IMR-90 (cell line): ENCODE measurements around the gene FAM111A. TPM values are rescaled to one million over a fixed set of nuclear protein-coding genes. Genes with fewer than 3 reads are reported as not detected.

Experiments
- ATAC-seq: fragments of 200-7000 bp; cut with Tn5 transposase; 2 replicates; pipeline ENCODE4 v1.9.1; 2020; ENCODE audit warnings: low read depth, mild to moderate bottlenecking, moderate library complexity
- BruUV-seq: library from RNA; stranded (reverse); fragments of 400-500 nt; replicated peaks from 2 replicates; lab custom pipeline; 2021; lab: Mats Ljungman, UMichigan
- CTCF ChIA-PET: fragments of 300-600 bp; formaldehyde crosslinking; extraction: SDS; loops from one replicate; lab custom pipeline; 2021; ENCODE audit warnings: antibody characterized with exemption; lab: Yijun Ruan, JAX
- POLR2A ChIA-PET: fragments of 300-600 bp; sonication (Branson Sonifier 250); formaldehyde crosslinking; loops from one replicate; lab custom pipeline; 2022; ENCODE audit warnings: antibody characterized with exemption; ENCODE audit not compliant: unreplicated experiment; lab: Charles Lee
- DNase-seq: peaks from one replicate; pipeline ENCODE4 v3.0.0; 2013
- H2AFZ ChIP-seq: replicated peaks from 2 replicates; pipeline ENCODE3; 2013; ENCODE audit warnings: low read length, mild to moderate bottlenecking; ENCODE audit not compliant: poor library complexity
- H2AK5ac ChIP-seq: 2 replicates; pipeline ENCODE4 v1.6.1; 2013; ENCODE audit warnings: low read depth, low read length, inconsistent platforms
- H2AK9ac ChIP-seq: replicated peaks from 2 replicates; pipeline ENCODE3; 2013; ENCODE audit warnings: mild to moderate bottlenecking, low read depth, low read length, moderate library complexity; ENCODE audit not compliant: poor library complexity
- H2BK120ac ChIP-seq: 2 replicates; pipeline ENCODE4 v1.6.1; 2013; ENCODE audit warnings: low read depth, low read length, inconsistent platforms
- H2BK15ac ChIP-seq: 3 replicates; pipeline ENCODE4 v1.6.1; 2013; ENCODE audit warnings: low read depth, low read length, inconsistent platforms
- H2BK20ac ChIP-seq: 2 replicates; pipeline ENCODE4 v1.6.1; 2013; ENCODE audit warnings: low read depth, mild to moderate bottlenecking, inconsistent platforms, low read length, moderate library complexity
- H2BK5ac ChIP-seq: 2 replicates; pipeline ENCODE4 v1.6.1; 2013; ENCODE audit warnings: mild to moderate bottlenecking, low read depth, low read length, inconsistent platforms; ENCODE audit not compliant: poor library complexity, severe bottlenecking
- H3K14ac ChIP-seq: replicated peaks from 2 replicates; pipeline ENCODE4 v1.6.1; 2013; ENCODE audit warnings: low read depth, low read length, inconsistent platforms
- H3K18ac ChIP-seq: 2 replicates; pipeline ENCODE4 v1.6.1; 2013; ENCODE audit warnings: low read depth, low read length, control low read depth
- H3K23ac ChIP-seq: 2 replicates; pipeline ENCODE4 v1.6.1; 2013; ENCODE audit warnings: low read depth, low read length, inconsistent platforms
- H3K27ac ChIP-seq: 2 replicates; pipeline ENCODE4 v1.5.1; 2013; ENCODE audit warnings: mild to moderate bottlenecking, control low read depth, low read length; ENCODE audit not compliant: insufficient read depth
- H3K27me3 ChIP-seq: 2 replicates; pipeline ENCODE4 v1.6.1; 2013; ENCODE audit warnings: low read length; ENCODE audit not compliant: control insufficient read depth, insufficient read depth
- H3K36me3 ChIP-seq: 2 replicates; pipeline ENCODE4 v1.6.1; 2013; ENCODE audit warnings: low read length, mixed read lengths; ENCODE audit not compliant: control insufficient read depth, insufficient read depth
- H3K4ac ChIP-seq: 2 replicates; pipeline ENCODE4 v1.6.1; 2013; ENCODE audit warnings: low read depth, low read length, inconsistent platforms
- H3K4me1 ChIP-seq: 2 replicates; pipeline ENCODE4 v1.6.1; 2013; ENCODE audit warnings: low read length, mixed read lengths; ENCODE audit not compliant: control insufficient read depth, insufficient read depth
- H3K4me2 ChIP-seq: 2 replicates; pipeline ENCODE4 v1.6.1; 2013; ENCODE audit warnings: low read depth, mild to moderate bottlenecking, control low read depth, low read length, moderate library complexity
- H3K4me3 ChIP-seq: 2 replicates; pipeline ENCODE4 v1.5.1; 2013; ENCODE audit warnings: low read depth, mild to moderate bottlenecking, control low read depth, low read length, moderate library complexity; ENCODE audit not compliant: insufficient read depth
- H3K56ac ChIP-seq: 2 replicates; pipeline ENCODE4 v1.6.1; 2013; ENCODE audit warnings: low read length, inconsistent platforms; ENCODE audit not compliant: insufficient read depth; ENCODE audit errors: extremely low read depth
- H3K79me1 ChIP-seq, 2 experiments: 2 replicates each; pipeline ENCODE4 v1.6.1; 2013; ENCODE audit warnings: low read length in 2 of 2, inconsistent platforms in 1 of 2, low read depth in 1 of 2
- H3K9ac ChIP-seq: 2 replicates; pipeline ENCODE4 v1.6.1; 2013; ENCODE audit warnings: low read depth, low read length, control low read depth
- H3K9me1 ChIP-seq: 2 replicates; pipeline ENCODE4 v1.6.1; 2013; ENCODE audit warnings: low read length, inconsistent platforms; ENCODE audit not compliant: insufficient read depth
- H3K9me3 ChIP-seq: 2 replicates; pipeline ENCODE4 v1.6.1; 2013; ENCODE audit warnings: low read length; ENCODE audit not compliant: control insufficient read depth, insufficient read depth
- H4K20me1 ChIP-seq: 2 replicates; pipeline ENCODE4 v1.6.1; 2013; ENCODE audit warnings: low read length, inconsistent platforms; ENCODE audit not compliant: insufficient read depth
- H4K5ac ChIP-seq: 2 replicates; pipeline ENCODE4 v1.6.1; 2013; ENCODE audit warnings: mild to moderate bottlenecking, low read depth, low read length, control low read depth
- H4K8ac ChIP-seq, 2 experiments: 2 replicates each; pipeline ENCODE4 v1.6.1; 2013; ENCODE audit warnings: low read depth in 2 of 2, low read length in 2 of 2, control low read depth in 1 of 2, inconsistent platforms in 1 of 2
- H4K91ac ChIP-seq: 2 replicates; pipeline ENCODE4 v1.6.1; 2013; ENCODE audit warnings: low read depth, low read length, inconsistent platforms; ENCODE audit not compliant: insufficient read depth
- CHD1 ChIP-seq: IDR thresholded peaks from 2 replicates; pipeline ENCODE4 v1.6.1; 2012; ENCODE audit warnings: low read depth, low read length, improper control_type of control experiment
- RAD21 ChIP-seq: IDR thresholded peaks from 2 replicates; pipeline ENCODE4 v1.6.1; 2012; ENCODE audit warnings: low read length, improper control_type of control experiment
- RFX5 ChIP-seq: IDR thresholded peaks from 2 replicates; pipeline ENCODE4 v1.8.0; 2012; ENCODE audit warnings: low read depth, mild to moderate bottlenecking, low read length, moderate library complexity
- WGBS, 2 experiments: methylation state at CpG; one replicate each; pipeline versions ENCODE4 v1.1.5 to v1.1.7; 2013; ENCODE audit warnings: missing lambda C conversion rate in 2 of 2; ENCODE audit not compliant: insufficient read length in 1 of 2; ENCODE audit errors: extremely low coverage in 2 of 2; 5-methylcytosine and 5-hydroxymethylcytosine counted together
- dilution Hi-C: fragments of 300-500 bp; cut with HindIII; formaldehyde crosslinking; loops from one replicate; pipeline ENCODE4 v1.14.3; 2018; ENCODE audit warnings: low sequenced_read_pairs; ENCODE audit not compliant: unreplicated experiment
- in situ Hi-C: fragments of 300-500 bp; cut with MboI; formaldehyde crosslinking; loops from 3 replicates; pipeline ENCODE4 v1.14.3; 2019; ENCODE audit warnings: low sequenced_read_pairs, inconsistent platforms, mixed read lengths
- intact Hi-C: fragments of 100-400 bp; cut with micrococcal nuclease; formaldehyde crosslinking; loops from 2 replicates; pipeline ENCODE4 v1.10.0; 2022
- polyA plus RNA-seq, 3 experiments: library from polyadenylated mRNA; depleted of rRNA; stranded (reverse); fragments of >200 nt; gene quantifications; 2 replicates each; pipeline ENCODE4 v1.2.3, GENCODE V29; 2012; ENCODE audit warnings: low replicate concordance in 1 of 3
- total RNA-seq: library from RNA; depleted of rRNA; stranded (reverse); fragments of >200 nt; gene quantifications from 2 replicates; pipeline ENCODE4 v1.2.3, GENCODE V29; 2012
- TF ChIP-seq, protein P1 (sequence below): fragments of 150-350 bp; IDR thresholded peaks from 2 replicates; pipeline ENCODE4 v1.6.1; 2016; ENCODE audit warnings: low read depth, mild to moderate bottlenecking, low read length, moderate library complexity, borderline replicate concordance

Gene FAM111A
- total and polyA plus RNA-seq, 2 of the 4 experiments (the other 2 are of a cell fraction): 19.9 to 36.4 TPM

DNA sequence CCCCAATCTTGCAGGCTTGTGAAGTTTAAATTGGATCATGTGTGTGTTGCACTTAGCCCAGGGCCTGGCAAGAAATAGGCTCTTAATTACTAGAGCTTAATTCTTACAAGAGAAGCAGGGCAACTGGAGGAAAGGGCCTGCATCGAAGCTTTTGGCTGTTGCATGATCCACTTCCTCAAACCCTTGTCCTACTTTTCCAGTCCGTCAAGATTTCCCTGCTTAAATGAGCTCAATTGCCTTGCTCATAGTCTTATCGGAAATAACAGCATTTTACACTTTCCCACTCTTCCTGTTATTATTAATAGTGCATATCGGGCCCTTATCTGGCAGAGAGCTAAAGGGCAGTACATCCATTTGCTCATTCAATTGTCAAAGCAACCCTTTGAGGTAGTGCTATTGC lies 47.3 kb downstream of the FAM111A start:
- Histone ChIP-seq H3K14ac (no peak overlapping the region), H3K36me3 (peaks cover 38% of the 10 kb centered on the region), H3K4ac (no peak overlapping the region), H3K9ac (no peak overlapping the region), H3K9me3 (no peaks in the 10 kb centered on the region), H3K4me1 (peaks cover 11% of the 10 kb centered on the region), H2BK5ac (no peak overlapping the region), H4K20me1 (0 out of 2 replicates have a peak, but pooled peaks cover 4% of the 10 kb centered on the region), H2AK5ac (no peak overlapping the region), H3K79me1 (peaks cover 0 to 23% of the 10 kb centered on the region in 2 experiments; a peak in 2 of 4 replicates), H3K4me2 (no peak overlapping the region), H2BK120ac (no peak overlapping the region), H3K27me3 (no peaks in the 10 kb centered on the region), H4K5ac (no peak overlapping the region), H4K91ac (no peak overlapping the region), H3K18ac (no peak overlapping the region), H3K23ac (no peak overlapping the region), H3K4me3 (no peak overlapping the region), H2BK15ac (no peak overlapping the region), H3K27ac (no peak overlapping the region), H3K9me1 (peaks cover 17% of the 10 kb centered on the region), H2AFZ (no peak overlapping the region), H2AK9ac (no peak overlapping the region), H4K8ac (no peak overlapping the region), H2BK20ac (no peak overlapping the region), H3K56ac (no peak overlapping the region)
- ChIA-PET CTCF (interaction anchor here (1.0 kb wide), 1 partner anchor 18 kb away, joined by 4 read pairs; the partner anchor contains the start of gene DTX4), POLR2A (no interaction called here)
- ATAC-seq (no peak), DNase-seq (no peak)
- dilution Hi-C loops: no loop called here
- TF ChIP-seq RFX5 (no peak), RAD21 (no peak), CHD1 (no peak)
- TF ChIP-seq, protein P1, sequence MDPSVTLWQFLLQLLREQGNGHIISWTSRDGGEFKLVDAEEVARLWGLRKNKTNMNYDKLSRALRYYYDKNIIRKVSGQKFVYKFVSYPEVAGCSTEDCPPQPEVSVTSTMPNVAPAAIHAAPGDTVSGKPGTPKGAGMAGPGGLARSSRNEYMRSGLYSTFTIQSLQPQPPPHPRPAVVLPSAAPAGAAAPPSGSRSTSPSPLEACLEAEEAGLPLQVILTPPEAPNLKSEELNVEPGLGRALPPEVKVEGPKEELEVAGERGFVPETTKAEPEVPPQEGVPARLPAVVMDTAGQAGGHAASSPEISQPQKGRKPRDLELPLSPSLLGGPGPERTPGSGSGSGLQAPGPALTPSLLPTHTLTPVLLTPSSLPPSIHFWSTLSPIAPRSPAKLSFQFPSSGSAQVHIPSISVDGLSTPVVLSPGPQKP: no peak
- in situ Hi-C loops: no loop called here
- BruUV-seq: no TSS peak
- intact Hi-C loops: no loop called here
- no CpG with 5 or more reads among the region's 4 CpGs for WGBS, 2 experiments
